NCI-H748 treated with DMSO at 0.1 percent for 48 hours (cell line): ENCODE measurements around the gene TTC33.
"Not testable (repeated sequence)": the region's sequence is repeated elsewhere in the genome, so short reads cannot be mapped to it uniquely, and the experiment has no call there.

Experiments used
- DNase-seq: peaks from one replicate; lab custom pipeline; 2025; lab: John Stamatoyannopoulos, UW

Gene TTC33

GRCh38 chr5:40717281-40717680 lies 38.5 kb downstream of the TTC33 start:
- no peak for DNase-seq

GRCh38 chr5:40716590-40716989 lies 39.2 kb downstream of the TTC33 start:
- no peak for DNase-seq

DNA sequence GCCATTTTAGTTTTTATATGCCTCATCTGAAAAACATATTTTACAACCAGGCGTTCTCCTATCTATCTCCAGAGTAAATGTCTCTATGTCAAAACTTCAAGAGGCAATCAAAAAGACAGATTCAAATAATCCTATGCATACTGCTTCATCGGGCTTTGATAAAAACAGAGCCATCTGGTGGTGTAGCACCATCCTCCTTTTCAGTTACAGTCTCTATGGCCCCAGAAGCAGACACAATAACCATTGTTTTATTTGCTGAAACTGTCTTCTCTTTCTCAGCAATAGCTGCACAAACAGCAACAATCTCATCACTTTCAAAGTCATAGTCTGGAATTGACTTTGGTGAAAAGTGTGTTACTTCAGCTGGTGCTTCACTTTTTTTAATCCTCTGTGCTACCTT lies 39.8 kb downstream of the TTC33 start:
- DNase-seq = no peak

GRCh38 chr5:40714001-40714400 lies 41.8 kb downstream of the TTC33 start:
- no peak for DNase-seq

- not testable (repeated sequence) for DNase-seq
Observed at GRCh38 chr5:40710575-40710974, 45.2 kb downstream of the TTC33 start.

DNA sequence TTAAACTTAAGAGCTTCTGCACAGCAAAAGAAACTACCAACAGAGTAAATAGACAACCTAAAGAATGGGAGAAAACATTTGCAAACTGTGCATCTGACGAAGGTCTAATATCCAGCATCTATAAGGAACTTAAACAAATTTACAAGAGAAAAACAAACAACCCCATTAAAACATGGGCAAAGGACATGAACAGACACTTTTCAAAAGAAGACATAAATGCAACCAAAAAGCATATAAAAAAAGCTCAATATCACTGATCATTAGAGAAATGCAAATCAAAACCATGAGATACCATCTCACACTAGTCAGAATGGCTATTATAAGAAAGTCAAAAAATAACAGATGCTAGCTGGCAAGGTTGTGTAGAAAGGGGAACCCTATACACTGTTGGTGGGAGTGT lies 50.3 kb downstream of the TTC33 start:
- not testable (repeated sequence) for DNase-seq

DNA sequence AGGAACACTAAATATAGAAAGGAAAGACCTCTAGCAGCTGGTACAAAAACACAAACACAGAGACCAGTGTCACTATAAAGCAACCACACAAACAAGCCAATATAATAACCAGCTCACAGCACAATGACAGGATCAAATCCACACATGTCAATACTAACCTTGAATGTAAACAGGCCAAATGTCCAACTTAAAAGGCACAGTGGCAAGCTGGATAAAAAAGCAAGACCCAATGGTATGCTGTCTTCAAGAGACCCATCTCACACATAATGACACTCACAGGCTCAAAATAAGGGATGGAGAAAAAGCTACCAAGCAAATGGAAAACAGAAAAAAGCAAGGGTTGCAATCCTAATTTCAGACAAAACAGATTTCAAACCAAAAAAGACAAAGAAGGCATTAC lies 53.7 kb downstream of the TTC33 start:
- not testable (repeated sequence) for DNase-seq

DNA sequence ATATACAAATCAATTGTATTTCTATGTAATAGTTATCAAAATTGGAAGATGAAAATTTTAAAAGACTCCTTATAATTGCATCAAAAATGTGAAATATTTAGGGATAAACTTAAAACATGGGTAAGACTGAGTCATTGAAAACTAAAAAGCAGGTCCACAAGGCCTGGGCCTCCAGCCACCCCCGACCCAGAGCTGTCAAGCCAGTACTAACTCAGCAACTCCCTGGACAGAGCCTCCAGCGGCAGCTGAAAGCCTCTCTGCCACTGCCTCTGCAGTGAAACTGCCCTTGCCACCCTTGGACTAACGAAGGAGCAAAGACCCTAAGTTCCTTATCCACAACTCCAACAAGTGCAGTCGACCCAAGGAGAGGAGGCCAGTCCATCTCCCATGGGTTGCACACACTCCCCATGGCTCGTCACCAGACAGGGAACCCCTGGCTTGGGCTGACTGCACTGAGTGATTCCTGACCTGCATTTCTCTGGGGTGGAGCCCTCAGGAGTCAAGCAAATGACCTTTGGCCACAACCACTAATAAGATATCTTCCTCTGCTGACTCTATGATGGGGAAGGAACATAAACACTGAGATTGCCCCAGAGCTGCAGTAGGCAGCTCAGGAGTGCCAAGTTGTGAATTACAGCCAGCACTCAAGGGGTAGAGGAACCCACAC lies 55.5 kb downstream of the TTC33 start:
- no peak for DNase-seq

DNA sequence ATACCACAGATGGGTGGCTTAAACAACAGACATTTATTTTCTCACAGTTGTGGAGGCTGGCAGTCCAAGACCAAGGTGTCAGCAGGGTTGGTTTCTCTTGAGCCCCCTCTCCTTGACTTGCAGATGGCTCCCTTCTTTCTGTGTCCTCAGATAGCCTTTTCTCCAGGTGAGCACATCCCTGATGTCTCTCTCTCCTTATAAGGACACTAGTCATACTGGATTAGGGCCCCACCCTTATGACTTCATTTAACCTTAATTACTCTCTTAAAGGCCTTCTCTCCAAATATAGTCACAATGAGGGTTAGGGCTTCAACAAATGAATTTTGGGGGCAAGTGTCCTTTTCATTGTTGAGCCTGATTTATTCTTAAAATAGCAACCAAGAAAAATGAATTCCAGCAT lies 61.3 kb downstream of the TTC33 start:
- no peak for DNase-seq

DNA sequence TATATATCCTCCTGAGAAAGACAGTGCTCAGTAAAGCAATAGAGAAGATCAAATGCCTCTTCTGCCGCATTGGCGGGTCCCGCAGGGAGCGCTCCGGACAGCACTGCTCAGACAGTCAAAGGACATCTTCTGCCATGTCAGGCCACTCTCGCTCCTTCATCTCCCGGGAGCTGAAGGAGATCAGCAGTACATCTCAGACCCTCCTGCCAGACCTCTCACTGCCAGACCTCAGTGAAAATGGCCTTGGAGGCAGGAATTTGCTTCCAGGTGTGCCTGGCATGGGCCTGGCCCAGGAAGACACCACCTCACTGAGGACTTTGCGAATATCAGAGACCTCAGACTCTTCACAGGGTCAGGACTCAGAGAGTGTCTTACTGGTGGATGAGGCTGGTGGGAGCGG lies 63.9 kb downstream of the TTC33 start:
- no peak for DNase-seq

- DNase-seq = no peak
Observed at GRCh38 chr5:40690267-40690666, 65.5 kb downstream of the TTC33 start.

DNA sequence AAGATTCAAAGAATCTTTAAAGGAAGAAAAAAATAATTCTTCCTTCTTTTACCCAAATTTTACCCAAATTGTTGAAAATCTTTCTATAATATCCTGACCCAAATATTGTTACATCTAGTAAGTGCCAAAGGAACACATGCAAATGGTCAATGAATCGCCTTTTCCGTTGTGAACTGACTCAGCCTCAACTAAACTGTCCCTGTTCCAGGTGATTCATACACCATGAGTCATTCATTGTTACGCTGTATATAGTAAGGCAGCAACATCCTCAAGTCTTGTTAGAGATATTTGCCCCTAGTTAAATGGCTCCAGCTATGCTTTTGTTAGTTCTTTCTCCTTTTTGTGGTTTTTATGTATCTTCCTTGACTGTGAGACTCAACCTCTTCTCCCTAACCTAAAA lies 66.3 kb downstream of the TTC33 start:
- no peak for DNase-seq

GRCh38 chr5:40688996-40689395 lies 66.8 kb downstream of the TTC33 start:
- no peak for DNase-seq

GRCh38 chr5:40688127-40688761 lies 67.5 kb downstream of the TTC33 start:
- peak; percentile 96 for DNase-seq

DNA sequence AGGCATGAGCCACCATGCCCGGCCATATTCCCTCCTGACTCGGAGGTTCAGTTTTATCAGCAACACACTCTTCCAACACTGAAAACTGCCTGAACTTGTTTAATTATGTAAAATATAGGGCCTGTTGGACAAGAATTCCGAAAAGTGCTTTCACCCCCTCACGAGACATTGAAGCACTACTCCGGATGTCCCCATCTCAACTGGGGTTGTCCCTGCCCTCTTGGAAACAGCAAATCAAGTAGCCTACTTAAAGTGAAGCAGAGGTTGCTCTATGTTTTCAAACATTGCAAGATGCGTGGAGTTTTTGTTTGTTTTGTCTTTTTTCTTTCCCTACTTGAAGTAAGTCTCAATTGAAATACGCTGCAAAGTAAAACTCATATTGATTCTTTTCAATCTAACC lies 68.4 kb downstream of the TTC33 start:
- DNase-seq = no peak

GRCh38 chr5:40685976-40686486 lies 69.7 kb downstream of the TTC33 start:
- DNase-seq = no peak

DNA sequence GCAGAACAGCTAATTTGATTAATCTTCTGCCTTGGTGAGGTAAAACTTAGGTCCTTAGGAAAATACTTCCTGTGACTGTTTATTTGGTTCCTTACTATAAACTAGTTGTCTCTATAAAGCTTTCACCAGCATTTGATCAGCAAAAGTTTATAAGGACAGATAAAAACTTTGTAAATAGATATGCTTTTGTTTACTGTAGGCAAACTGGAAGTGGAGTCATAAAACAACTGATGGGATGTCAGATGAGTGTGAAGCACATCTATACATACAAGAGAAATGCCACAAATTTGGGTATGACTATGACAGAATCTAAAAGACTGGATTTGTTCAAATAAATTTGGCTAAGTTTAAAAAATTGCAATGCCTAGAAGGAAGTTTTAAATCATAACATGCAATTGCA lies 70.6 kb downstream of the TTC33 start:
- no peak for DNase-seq

GRCh38 chr5:40683305-40683704 lies 72.5 kb downstream of the TTC33 start:
- no peak for DNase-seq

- DNase-seq = no peak
Observed at GRCh38 chr5:40682154-40683017, 73.4 kb downstream of the TTC33 start.

DNA sequence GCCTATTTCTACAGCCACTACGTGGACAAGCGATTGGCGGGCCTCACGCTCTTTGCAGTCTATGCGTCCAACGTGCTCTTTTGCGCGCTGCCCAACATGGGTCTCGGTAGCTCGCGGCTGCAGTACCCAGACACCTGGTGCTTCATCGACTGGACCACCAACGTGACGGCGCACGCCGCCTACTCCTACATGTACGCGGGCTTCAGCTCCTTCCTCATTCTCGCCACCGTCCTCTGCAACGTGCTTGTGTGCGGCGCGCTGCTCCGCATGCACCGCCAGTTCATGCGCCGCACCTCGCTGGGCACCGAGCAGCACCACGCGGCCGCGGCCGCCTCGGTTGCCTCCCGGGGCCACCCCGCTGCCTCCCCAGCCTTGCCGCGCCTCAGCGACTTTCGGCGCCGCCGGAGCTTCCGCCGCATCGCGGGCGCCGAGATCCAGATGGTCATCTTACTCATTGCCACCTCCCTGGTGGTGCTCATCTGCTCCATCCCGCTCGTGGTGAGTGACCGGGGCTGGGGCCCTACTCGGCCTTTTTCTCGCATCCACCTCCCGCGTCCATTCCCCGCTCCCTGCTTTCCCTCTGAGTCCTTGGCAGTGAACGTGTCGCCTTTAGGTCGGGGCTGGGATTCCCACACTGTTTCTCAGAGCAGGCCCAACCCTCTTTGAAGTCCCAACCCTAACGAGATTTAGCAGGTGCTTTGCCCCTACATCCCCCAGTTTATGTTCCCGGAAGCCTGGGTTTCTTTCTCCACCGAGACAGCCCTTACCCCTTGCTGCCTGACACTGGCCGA lies 74.2 kb downstream of the TTC33 start:
- DNase-seq = no peak

GRCh38 chr5:40680741-40681362 lies 74.9 kb downstream of the TTC33 start:
- DNase-seq = no peak
